NB4 (cell line): Measurements from ENCODE around the gene RAPGEF5.

ENCODE experiments used
- DNase-seq: peaks from one replicate; pipeline ENCODE4 v3.0.0; 2010; ENCODE audit warnings: low read depth
- H3K4me3 ChIP-seq: one replicate; pipeline ENCODE4 v1.5.1; 2011; ENCODE audit warnings: mild to moderate bottlenecking, low read depth, low read length, moderate library complexity
- MYC ChIP-seq: IDR thresholded peaks from 2 replicates; pipeline ENCODE4 v1.6.1; 2011; ENCODE audit warnings: low read depth, low read length
- POLR2A ChIP-seq: IDR thresholded peaks from 2 replicates; pipeline ENCODE4 v1.6.1; 2011; ENCODE audit warnings: mild to moderate bottlenecking; ENCODE audit not compliant: insufficient read length; ENCODE audit errors: extremely low read depth
- TF ChIP-seq, protein P1 (sequence below): IDR thresholded peaks from 2 replicates; pipeline ENCODE4 v1.6.1; 2011; ENCODE audit warnings: low read depth, low read length
- TF ChIP-seq, protein P2 (sequence below): IDR thresholded peaks from one replicate; pipeline ENCODE4 v1.5.1; 2012; ENCODE audit warnings: low read depth, low read length

Gene RAPGEF5

DNA sequence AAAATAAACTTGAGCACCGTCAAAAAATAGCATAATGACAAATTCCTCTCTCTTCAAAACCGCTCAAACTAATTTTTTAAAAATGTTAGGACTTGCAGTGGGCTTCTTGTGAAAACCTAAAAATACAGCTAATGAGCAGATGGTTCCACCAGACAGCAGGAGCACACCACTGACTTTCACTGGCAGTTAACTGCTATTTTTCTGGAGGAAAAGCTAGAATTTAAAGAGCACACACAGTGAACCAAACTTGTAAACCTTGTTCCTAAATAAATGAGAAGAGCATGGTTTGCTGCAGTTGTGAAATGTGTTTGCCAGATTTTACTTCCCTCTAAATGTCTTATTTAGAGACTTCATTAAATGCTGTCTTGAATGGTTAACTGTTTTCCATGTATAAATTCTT lies 143.9 kb downstream of the RAPGEF5 start:
- DNase-seq: no peak
- H3K4me3 ChIP-seq: no peak overlapping the region
- TF ChIP-seq MYC: no peak

DNA sequence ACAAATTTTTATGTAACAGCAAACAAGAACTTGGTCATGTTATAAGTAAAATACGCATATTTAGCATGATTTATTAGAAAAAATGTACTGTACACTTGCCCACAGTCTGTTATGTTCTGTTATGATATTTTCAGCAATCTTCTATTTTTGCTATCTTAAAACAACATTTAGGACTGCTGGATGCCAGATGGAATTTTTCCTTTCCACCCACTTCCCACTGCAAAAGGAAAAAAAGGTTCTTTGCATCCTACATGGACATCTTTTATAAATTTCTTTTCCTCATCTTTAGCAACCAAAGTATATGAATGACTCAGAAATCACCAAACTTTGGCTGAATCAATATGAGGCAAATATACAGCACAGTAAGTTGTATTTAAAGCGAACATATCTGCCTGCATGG lies 146.0 kb downstream of the RAPGEF5 start:
- DNase-seq: no peak
- no peak overlapping the region for H3K4me3 ChIP-seq
- TF ChIP-seq POLR2A (no peak), MYC (no peak)
- TF ChIP-seq, protein P1, sequence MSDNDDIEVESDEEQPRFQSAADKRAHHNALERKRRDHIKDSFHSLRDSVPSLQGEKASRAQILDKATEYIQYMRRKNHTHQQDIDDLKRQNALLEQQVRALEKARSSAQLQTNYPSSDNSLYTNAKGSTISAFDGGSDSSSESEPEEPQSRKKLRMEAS: no peak
- TF ChIP-seq, protein P2, sequence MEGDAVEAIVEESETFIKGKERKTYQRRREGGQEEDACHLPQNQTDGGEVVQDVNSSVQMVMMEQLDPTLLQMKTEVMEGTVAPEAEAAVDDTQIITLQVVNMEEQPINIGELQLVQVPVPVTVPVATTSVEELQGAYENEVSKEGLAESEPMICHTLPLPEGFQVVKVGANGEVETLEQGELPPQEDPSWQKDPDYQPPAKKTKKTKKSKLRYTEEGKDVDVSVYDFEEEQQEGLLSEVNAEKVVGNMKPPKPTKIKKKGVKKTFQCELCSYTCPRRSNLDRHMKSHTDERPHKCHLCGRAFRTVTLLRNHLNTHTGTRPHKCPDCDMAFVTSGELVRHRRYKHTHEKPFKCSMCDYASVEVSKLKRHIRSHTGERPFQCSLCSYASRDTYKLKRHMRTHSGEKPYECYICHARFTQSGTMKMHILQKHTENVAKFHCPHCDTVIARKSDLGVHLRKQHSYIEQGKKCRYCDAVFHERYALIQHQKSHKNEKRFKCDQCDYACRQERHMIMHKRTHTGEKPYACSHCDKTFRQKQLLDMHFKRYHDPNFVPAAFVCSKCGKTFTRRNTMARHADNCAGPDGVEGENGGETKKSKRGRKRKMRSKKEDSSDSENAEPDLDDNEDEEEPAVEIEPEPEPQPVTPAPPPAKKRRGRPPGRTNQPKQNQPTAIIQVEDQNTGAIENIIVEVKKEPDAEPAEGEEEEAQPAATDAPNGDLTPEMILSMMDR: no peak

DNA sequence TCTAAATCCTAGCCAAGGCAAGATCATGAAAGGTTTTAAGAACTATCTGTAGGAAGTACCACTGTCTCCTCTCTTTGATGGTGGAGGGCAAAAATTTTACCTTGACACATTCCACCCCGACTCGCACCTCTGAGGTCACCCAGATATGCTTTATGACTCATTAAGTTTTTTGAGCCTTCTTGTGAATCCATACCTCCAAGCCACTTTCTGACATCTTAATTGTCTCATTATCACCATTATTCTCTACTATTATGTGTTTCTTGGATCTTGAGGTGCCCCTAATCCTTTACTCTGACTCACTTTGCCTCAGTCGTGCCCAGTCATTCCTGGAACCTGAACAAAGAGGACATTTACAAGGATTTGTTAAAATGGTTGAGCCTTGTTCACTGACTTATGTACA lies 146.6 kb downstream of the RAPGEF5 start:
- TF ChIP-seq POLR2A (no peak), MYC (no peak)
- TF ChIP-seq, protein P1: no peak
- TF ChIP-seq, protein P2: no peak
- no peak overlapping the region for H3K4me3 ChIP-seq
- no peak for DNase-seq

DNA sequence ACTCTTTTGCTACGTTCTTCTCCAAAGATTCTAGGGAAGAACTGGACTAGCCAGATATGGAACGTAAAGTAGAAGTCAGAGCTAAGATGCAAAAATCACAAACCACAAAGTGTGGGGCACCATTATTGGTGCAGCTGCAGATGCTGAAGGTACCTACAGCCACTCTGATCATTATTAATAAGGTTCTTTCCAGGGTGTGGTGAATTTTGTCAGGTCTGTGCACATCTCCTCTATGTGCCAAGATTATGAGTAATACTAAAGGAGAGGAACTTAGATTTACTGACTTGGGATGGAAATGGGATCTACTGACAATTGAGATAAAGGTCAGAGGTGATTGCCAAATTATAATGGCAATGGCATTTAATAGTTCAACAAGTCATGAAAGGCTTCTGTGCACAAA lies 148.2 kb downstream of the RAPGEF5 start:
- no peak for DNase-seq
- no peak overlapping the region for H3K4me3 ChIP-seq
- TF ChIP-seq POLR2A (no peak), MYC (no peak)
- TF ChIP-seq, protein P2: no peak
- TF ChIP-seq, protein P1: no peak

DNA sequence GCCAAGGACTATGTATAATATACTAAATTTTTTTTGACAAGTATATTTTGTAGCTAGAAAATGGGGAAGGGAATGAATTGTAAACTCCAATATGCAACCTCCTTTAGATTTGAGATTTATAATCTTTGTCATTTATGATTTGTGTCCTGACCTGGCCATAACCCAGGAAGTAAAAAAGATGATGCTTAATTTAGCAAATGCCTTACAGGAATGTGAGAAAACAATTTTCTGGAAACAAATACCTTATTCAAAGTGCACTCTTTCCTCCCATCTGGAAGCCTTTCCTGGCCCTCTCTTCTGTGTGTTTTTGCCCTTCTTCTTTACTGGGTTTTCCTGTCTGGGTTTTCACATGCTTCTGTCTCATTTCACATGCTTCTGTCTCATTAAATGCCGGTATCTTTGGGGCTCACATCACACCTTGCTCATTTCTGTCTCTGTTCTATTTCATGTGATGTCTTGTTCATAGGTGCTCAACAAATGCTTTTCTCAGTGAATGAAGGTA lies 149.2 kb downstream of the RAPGEF5 start:
- DNase-seq: no peak
- no peak overlapping the region for H3K4me3 ChIP-seq
- TF ChIP-seq, protein P1: no peak
- TF ChIP-seq POLR2A: no peak
- no peak for TF ChIP-seq MYC
- TF ChIP-seq, protein P2: no peak

DNA sequence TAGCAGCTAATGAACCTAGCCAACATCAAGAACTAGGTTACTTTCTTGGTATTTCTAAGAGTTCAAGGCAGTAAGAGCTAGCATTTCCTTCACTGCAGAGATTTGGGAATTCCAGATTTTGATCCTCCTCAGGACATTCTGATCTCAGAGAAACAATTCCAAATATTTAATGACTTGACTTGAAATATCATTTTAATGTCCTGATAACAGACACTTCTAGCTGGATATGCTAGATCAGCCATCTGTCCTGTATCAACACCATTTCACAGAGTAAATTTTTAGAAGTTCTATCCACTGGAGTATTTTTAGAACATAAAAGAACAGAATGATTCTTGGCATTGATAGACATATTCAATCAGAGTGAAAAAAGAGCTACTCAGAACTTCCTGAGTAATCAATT lies 151.3 kb downstream of the RAPGEF5 start:
- DNase-seq: no peak
- no peak overlapping the region for H3K4me3 ChIP-seq
- no peak for TF ChIP-seq MYC
- TF ChIP-seq, protein P1: no peak
- TF ChIP-seq, protein P2: no peak
- TF ChIP-seq POLR2A: no peak
